ENCODE measurements around the gene HNF4A.

Gene HNF4A

GRCh38 chr20:44413575-44414345, 58.3 kb downstream of the HNF4A start:
- DNase-seq = no peak
- no peak for TF ChIP-seq CTCF (IDR thresholded peaks at IDR 0.05; ENCODE audit: low read depth, low read length)
- H3K36me3 ChIP-seq = no peaks in the 10 kb centered on the region
- H3K9me3 ChIP-seq (ENCODE audit: severe bottlenecking) = no peaks in the 10 kb centered on the region
- no peaks in the 10 kb centered on the region for H3K27me3 ChIP-seq (ENCODE audit: insufficient read depth, low read depth, severe bottlenecking)
- no peak overlapping the region for H3K27ac ChIP-seq
- no peak overlapping the region for H3K4me3 ChIP-seq (ENCODE audit: low read depth, low read length)

- no peak for DNase-seq
- H3K27me3 ChIP-seq (ENCODE audit: insufficient read depth, low read depth, severe bottlenecking) = no peaks in the 10 kb centered on the region
- H3K27ac ChIP-seq = no peak overlapping the region
- TF ChIP-seq CTCF (IDR thresholded peaks at IDR 0.05; ENCODE audit: low read depth, low read length) = no peak
- no peaks in the 10 kb centered on the region for H3K36me3 ChIP-seq
- no peak overlapping the region for H3K4me3 ChIP-seq (ENCODE audit: low read depth, low read length)
- no peaks in the 10 kb centered on the region for H3K9me3 ChIP-seq (ENCODE audit: severe bottlenecking)
Observed at GRCh38 chr20:44414346-44414714, 58.8 kb downstream of the HNF4A start.

- DNase-seq = no peak
- Histone ChIP-seq H3K36me3 (no peaks in the 10 kb centered on the region), H3K9me3 (ENCODE audit: severe bottlenecking) (no peaks in the 10 kb centered on the region), H3K27me3 (ENCODE audit: insufficient read depth, low read depth, severe bottlenecking) (no peaks in the 10 kb centered on the region), H3K4me3 (ENCODE audit: low read depth, low read length) (no peak overlapping the region), H3K27ac (no peak overlapping the region)
- TF ChIP-seq CTCF (IDR thresholded peaks at IDR 0.05; ENCODE audit: low read depth, low read length) = no peak
Observed at GRCh38 chr20:44414808-44415207, 59.3 kb downstream of the HNF4A start.

GRCh38 chr20:44415833-44416715, 60.6 kb downstream of the HNF4A start:
- Histone ChIP-seq H3K9me3 (ENCODE audit: severe bottlenecking) (no peaks in the 10 kb centered on the region), H3K4me3 (ENCODE audit: low read depth, low read length) (no peak overlapping the region), H3K27me3 (ENCODE audit: insufficient read depth, low read depth, severe bottlenecking) (no peaks in the 10 kb centered on the region), H3K36me3 (no peaks in the 10 kb centered on the region), H3K27ac (no peak overlapping the region)
- no peak for DNase-seq
- TF ChIP-seq CTCF (IDR thresholded peaks at IDR 0.05; ENCODE audit: low read depth, low read length) = no peak

GRCh38 chr20:44418069-44418905, 62.8 kb downstream of the HNF4A start:
- H3K27ac ChIP-seq = no peak overlapping the region
- TF ChIP-seq CTCF (IDR thresholded peaks at IDR 0.05; ENCODE audit: low read depth, low read length) = no peak
- no peaks in the 10 kb centered on the region for H3K27me3 ChIP-seq (ENCODE audit: insufficient read depth, low read depth, severe bottlenecking)
- no peaks in the 10 kb centered on the region for H3K9me3 ChIP-seq (ENCODE audit: severe bottlenecking)
- DNase-seq = no peak
- no peak overlapping the region for H3K4me3 ChIP-seq (ENCODE audit: low read depth, low read length)
- H3K36me3 ChIP-seq = no peaks in the 10 kb centered on the region

All from WERI-Rb-1 (cell line).